Epithelial cell of proximal tubule (primary cell): Measurements from ENCODE around the gene FEN1. TPM values are rescaled to one million over a fixed set of nuclear protein-coding genes. Genes with fewer than 3 reads are reported as not detected.

ENCODE experiments used
- DNase-seq: peaks from one replicate; pipeline ENCODE4 v3.0.0-alpha.2; 2011; ENCODE audit warnings: low read depth
- H3K4me3 ChIP-seq: 2 replicates; pipeline ENCODE4 v1.5.1; 2011; ENCODE audit warnings: low read depth, mild to moderate bottlenecking, low read length
- CTCF ChIP-seq: conservative IDR thresholded peaks from 2 replicates; pipeline ENCODE4 v1.5.1; 2012; ENCODE audit warnings: low read depth, mild to moderate bottlenecking, low read length
- total RNA-seq: library from RNA; depleted of rRNA; stranded (reverse); fragments of >200 nt; gene quantifications from 2 replicates; pipeline ENCODE4 v1.2.3, GENCODE V29; 2015

Gene FEN1
- total RNA-seq, 1 donor from 2014 or later = 70.6 TPM

GRCh38 chr11:61747192-61747966 lies 45.3 kb upstream of the FEN1 start:
- H3K4me3 ChIP-seq = no peak overlapping the region
- TF ChIP-seq CTCF = peak; percentile 86
- no peak for DNase-seq

DNA sequence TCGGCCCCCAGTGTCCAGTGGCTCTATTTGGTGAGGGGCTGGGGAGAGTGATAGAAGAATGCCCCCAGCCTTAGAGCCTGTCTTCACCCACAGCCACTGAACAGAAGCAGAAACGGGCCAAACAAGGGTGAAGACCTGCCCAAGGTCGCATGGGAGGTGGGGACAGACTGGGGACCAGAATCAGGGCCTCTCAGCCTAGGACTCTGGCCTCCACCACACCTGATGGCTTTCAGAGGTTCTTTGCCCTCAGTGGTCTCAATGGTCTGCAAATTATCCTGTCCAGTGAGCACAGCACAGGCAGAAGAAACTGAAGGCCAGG lies 44.8 kb upstream of the FEN1 start:
- H3K4me3 ChIP-seq = no peak overlapping the region
- no peak for DNase-seq
- TF ChIP-seq CTCF = no peak

- TF ChIP-seq CTCF = no peak
- no peak overlapping the region for H3K4me3 ChIP-seq
- no peak for DNase-seq
Measured at GRCh38 chr11:61749591-61750217, 43.0 kb upstream of the FEN1 start.

DNA sequence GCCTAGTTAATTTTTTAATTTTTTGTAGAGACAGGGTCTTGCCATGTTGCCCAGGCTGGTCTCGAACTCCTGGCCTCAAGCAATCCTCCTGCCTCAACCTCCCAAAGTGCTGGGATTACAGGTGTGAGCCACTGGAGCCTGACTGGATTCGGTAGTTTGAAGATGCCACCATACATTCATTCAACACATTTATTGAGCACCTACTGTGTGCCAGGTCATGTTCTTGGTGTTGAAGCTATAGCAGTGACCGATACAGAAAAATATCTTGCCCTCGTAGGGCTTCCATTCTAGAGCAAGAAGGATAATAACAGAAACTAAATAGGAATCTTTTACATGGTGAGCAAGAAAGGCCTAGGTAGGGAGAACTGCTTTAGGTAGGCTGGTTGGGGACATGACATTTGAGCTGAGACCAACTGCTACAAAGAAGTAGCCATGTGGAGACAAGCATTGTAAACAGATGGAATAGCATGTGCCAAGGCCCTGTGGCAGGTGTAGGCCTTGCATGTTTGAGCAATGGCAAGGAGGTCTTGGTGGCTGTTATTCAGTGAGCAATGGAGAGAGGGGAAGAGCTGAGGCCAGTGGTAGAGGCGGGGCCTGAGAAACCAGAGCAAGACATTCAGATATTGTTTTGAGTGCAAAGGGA lies 42.0 kb upstream of the FEN1 start:
- H3K4me3 ChIP-seq = no peak overlapping the region
- DNase-seq = no peak
- TF ChIP-seq CTCF = no peak

DNA sequence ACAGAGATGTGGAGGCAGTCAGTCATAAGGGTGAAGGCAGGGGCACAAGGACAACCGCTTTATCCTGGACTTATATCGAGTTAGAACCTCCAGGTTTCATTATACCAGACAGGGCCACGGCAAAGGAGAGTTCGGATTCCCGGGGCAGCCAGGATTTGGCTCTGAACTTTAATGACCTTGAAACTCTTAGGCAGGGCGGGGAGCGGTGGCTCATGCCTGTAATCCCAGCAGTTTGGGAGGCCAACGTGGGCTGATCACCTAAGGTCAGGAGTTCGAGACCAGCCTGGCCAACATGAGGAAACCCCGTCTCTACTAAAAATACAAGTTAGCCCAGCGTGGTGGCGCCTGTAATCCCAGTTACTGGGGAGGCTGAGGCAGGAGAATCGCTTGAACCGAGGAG lies 41.3 kb upstream of the FEN1 start:
- H3K4me3 ChIP-seq = no peak overlapping the region
- no peak for TF ChIP-seq CTCF
- DNase-seq = no peak

- no peak for DNase-seq
- H3K4me3 ChIP-seq = peak within 1 kb of the TSS; percentile 86
- TF ChIP-seq CTCF = peak; percentile 42
Measured at GRCh38 chr11:61752117-61752924, 40.4 kb upstream of the FEN1 start, which contains the start of gene MYRF. TSS of gene MYRF (plus strand) at chr11:61752636. CDS start at chr11:61752745, 109 bp downstream.
